Small intestine (tissue), 7 donors: ENCODE data around the gene MEGF6. TPM values are rescaled to one million over a fixed set of nuclear protein-coding genes. Genes with fewer than 3 reads are reported as not detected.

ENCODE experiments used
- DNase-seq, 2 donors: peaks; one replicate each; pipeline versions ENCODE4 v3.0.0 to v3.0.0-alpha.2; 2013
- FAIRE-seq: peaks from 2 replicates; lab custom pipeline; 2012; peaks lifted over from hg19 to GRCh38; lab: Jason Lieb, UNC
- H3K27ac ChIP-seq, 3 donors: one replicate each; pipeline ENCODE4 v1.5.1; 2013; ENCODE audit warnings: low read length in 2 of 3, mild to moderate bottlenecking in 2 of 3, control low read depth in 1 of 3, inconsistent platforms in 1 of 3, low read depth in 1 of 3, moderate library complexity in 1 of 3
- H3K27me3 ChIP-seq, 3 donors: one replicate each; pipeline ENCODE4 v1.6.1; 2013; ENCODE audit warnings: low read length in 3 of 3, inconsistent platforms in 1 of 3; ENCODE audit not compliant: control insufficient read depth in 3 of 3, insufficient read depth in 3 of 3
- H3K36me3 ChIP-seq, 3 donors: one replicate each; pipeline ENCODE4 v1.6.1; 2013; ENCODE audit warnings: low read length in 3 of 3, inconsistent platforms in 1 of 3, low read depth in 1 of 3, mild to moderate bottlenecking in 1 of 3, moderate library complexity in 1 of 3; ENCODE audit not compliant: control insufficient read depth in 3 of 3, insufficient read depth in 2 of 3
- H3K4me1 ChIP-seq, 3 donors: one replicate each; pipeline ENCODE4 v1.6.1; 2013; ENCODE audit warnings: low read length in 2 of 3, inconsistent platforms in 1 of 3, low read depth in 1 of 3, mild to moderate bottlenecking in 1 of 3, moderate library complexity in 1 of 3; ENCODE audit not compliant: control insufficient read depth in 3 of 3, insufficient read depth in 2 of 3
- H3K4me3 ChIP-seq, 3 donors: one replicate each; pipeline ENCODE4 v1.5.1; 2013; ENCODE audit warnings: low read length in 3 of 3, control low read depth in 1 of 3, inconsistent platforms in 1 of 3, low read depth in 1 of 3, mild to moderate bottlenecking in 1 of 3, moderate library complexity in 1 of 3
- H3K9me3 ChIP-seq, 2 donors: one replicate each; pipeline ENCODE4 v1.6.1; 2013; ENCODE audit warnings: low read depth in 1 of 2, low read length in 1 of 2; ENCODE audit not compliant: control insufficient read depth in 2 of 2, insufficient read depth in 1 of 2
- WGBS, 3 donors: extraction: QIAGEN DNeasy Blood & Tissue Kit; methylation state at CpG; one replicate each; pipeline ENCODE4 v1.1.7; 2013; 5-methylcytosine and 5-hydroxymethylcytosine counted together
- polyA plus RNA-seq, 4 donors: library from polyadenylated mRNA; stranded (reverse) in 3 of 4; unstranded in 1 of 4; fragments of 200-250 nt in 3 of 4; fragments of 120-200 nt in 1 of 4; gene quantifications; one replicate each; pipeline versions ENCODE4 v1.2.1 to v1.2.3, GENCODE V29; 2013
- donor health status: healthy with polysubstance abuse.
- donor health status: control.
- donor health status: control.
- donor health status: Bipolar disorder and iron deficiency.
- donor health status: healthy.

MEGF6 gene
- polyA plus RNA-seq, 4 donors: 0.45 to 5.8 (median 3.7) TPM

DNA sequence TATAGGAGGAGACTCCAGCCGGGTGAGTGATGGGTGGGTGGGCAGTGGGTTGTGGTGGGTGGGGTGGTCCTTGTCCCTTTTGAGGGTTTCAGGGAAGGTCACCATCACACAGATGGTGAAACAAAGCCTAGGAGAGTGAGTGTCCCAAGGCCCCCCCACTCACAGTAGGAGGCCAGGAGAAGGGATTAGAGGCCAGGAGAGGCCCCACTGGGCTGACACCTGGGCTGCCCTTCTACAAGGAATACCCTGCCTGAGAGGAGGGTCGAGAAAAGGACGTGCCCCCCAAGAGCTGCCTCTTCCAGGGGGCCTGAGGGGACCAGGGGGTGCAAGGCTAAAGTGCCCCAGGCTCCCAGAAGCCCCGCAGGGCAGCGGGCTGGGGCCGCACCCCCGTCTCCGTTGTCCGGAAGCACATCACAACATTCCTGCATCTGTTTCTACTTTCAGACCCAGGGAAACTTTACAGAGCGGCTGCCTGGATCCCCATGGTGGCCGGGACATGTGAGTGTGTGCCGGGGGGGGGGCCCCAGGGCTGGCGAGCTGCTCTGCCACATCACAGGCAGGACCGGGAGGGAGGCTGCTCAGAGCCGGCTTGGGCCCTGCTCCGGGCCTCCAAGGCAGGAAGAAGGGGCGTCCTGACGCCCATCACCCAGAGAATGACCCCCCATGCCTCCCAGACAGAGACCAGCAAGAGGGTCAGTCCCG, 88.6 kb downstream of the MEGF6 start:
- Histone ChIP-seq H3K27me3 (no peaks in the 10 kb centered on the region), H3K36me3 (no peaks in the 10 kb centered on the region), H3K4me3 (no peak overlapping the region), H3K27ac (no peak overlapping the region), H3K9me3 (no peaks in the 10 kb centered on the region), H3K4me1 (no peaks in the 10 kb centered on the region)
- WGBS, 3 donors: 77 to 86% (median 83%) methylated on average over 14 to 19 of the region's 19 CpGs
- FAIRE-seq: no peak
- DNase-seq: no peak

- no peak overlapping the region for H3K4me3 ChIP-seq
- WGBS, 3 donors: 87 to 94% (median 93%) methylated on average over 12 to 13 of the region's 13 CpGs
- no peaks in the 10 kb centered on the region for H3K27me3 ChIP-seq
- no peaks in the 10 kb centered on the region for H3K4me1 ChIP-seq
- DNase-seq (no peak), FAIRE-seq (no peak)
- no peaks in the 10 kb centered on the region for H3K9me3 ChIP-seq
- no peaks in the 10 kb centered on the region for H3K36me3 ChIP-seq
- no peak overlapping the region for H3K27ac ChIP-seq
Measured at GRCh38 chr1:3522112-3522511, 89.2 kb downstream of the MEGF6 start.

- no peaks in the 10 kb centered on the region for H3K36me3 ChIP-seq
- WGBS, 3 donors: 75 to 86% (median 85%) methylated on average over 14 to 16 of the region's 16 CpGs
- no peaks in the 10 kb centered on the region for H3K4me1 ChIP-seq
- H3K27ac ChIP-seq: no peak overlapping the region
- FAIRE-seq: no peak
- no peaks in the 10 kb centered on the region for H3K27me3 ChIP-seq
- DNase-seq: no peak
- no peak overlapping the region for H3K4me3 ChIP-seq
- no peaks in the 10 kb centered on the region for H3K9me3 ChIP-seq
Measured at GRCh38 chr1:3521426-3521825, 89.9 kb downstream of the MEGF6 start.

DNA sequence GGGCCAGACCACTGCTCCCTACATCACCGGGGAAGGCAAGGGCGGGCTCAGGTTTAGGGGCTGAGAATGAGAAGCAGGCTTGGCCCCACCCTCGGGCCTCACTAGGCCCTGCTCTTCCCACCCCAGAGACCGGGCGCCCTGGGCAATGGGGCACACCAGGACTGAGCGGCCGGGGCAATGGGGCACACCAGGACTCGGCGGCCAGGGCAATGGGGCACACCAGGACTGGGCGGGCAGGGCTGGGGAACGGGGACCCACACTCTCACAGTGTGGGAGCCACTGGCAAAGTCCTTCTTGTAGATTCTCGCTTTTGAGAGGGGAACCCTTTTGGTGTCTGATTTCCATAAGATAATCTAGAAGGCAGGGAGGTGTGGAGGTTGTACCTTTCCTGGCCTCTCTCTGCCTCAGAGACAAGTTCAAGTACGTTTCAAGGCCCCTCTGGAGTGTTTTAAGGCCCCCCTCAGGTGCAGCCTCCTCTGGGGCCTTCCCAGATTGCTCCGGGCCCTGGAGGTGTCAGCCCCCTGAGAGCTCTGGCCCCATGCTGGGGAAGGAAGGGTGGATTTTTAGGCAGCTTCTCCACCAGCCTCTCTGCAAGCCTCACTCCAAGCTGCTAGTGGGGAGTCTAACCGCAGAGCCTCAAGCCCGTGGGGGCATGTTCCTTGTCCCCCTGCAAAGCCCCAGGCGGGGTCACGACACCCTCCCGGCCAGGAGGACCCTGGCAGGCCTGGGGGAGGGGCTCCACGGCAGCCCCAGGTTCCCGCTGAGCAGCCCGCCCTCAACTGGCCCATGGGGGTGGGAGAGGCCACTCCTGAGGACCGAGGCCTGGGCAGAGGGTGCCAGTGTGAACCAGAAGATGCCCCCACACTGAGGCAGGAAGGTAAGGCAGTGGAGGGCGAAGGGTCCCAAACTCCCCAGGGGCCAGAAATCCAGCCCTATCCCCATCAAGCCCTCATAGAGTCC, 90.6 kb downstream of the MEGF6 start:
- WGBS, 3 donors: 79 to 89% (median 85%) methylated on average over 20 to 24 of the region's 24 CpGs
- no peak overlapping the region for H3K27ac ChIP-seq

GRCh38 chr1:3519301-3519885, 91.9 kb downstream of the MEGF6 start:
- WGBS, 3 donors: 90 to 93% (median 92%) methylated on average over 27 of the region's 27 CpGs
- H3K36me3 ChIP-seq: no peaks in the 10 kb centered on the region
- H3K27ac ChIP-seq: no peak overlapping the region
- DNase-seq (no peak), FAIRE-seq (no peak)
- no peaks in the 10 kb centered on the region for H3K27me3 ChIP-seq
- no peaks in the 10 kb centered on the region for H3K4me1 ChIP-seq
- no peaks in the 10 kb centered on the region for H3K9me3 ChIP-seq
- no peak overlapping the region for H3K4me3 ChIP-seq

More for the DNA sequence above, 90.6 kb downstream of the MEGF6 start:
- DNase-seq: no peak
- Histone ChIP-seq H3K9me3 (no peaks in the 10 kb centered on the region), H3K4me1 (no peaks in the 10 kb centered on the region), H3K36me3 (no peaks in the 10 kb centered on the region), H3K27me3 (no peaks in the 10 kb centered on the region), H3K4me3 (no peak overlapping the region)
- no peak for FAIRE-seq

- DNase-seq (no peak), FAIRE-seq (no peak)
- no peak overlapping the region for H3K4me3 ChIP-seq
- no peaks in the 10 kb centered on the region for H3K9me3 ChIP-seq
- WGBS, 3 donors: 92 to 94% (median 92%) methylated on average over 5 to 8 of the region's 8 CpGs
- no peaks in the 10 kb centered on the region for H3K36me3 ChIP-seq
- H3K27ac ChIP-seq: no peak overlapping the region
- no peaks in the 10 kb centered on the region for H3K27me3 ChIP-seq
- H3K4me1 ChIP-seq: no peaks in the 10 kb centered on the region
Measured at GRCh38 chr1:3518756-3519155, 92.6 kb downstream of the MEGF6 start.

DNA sequence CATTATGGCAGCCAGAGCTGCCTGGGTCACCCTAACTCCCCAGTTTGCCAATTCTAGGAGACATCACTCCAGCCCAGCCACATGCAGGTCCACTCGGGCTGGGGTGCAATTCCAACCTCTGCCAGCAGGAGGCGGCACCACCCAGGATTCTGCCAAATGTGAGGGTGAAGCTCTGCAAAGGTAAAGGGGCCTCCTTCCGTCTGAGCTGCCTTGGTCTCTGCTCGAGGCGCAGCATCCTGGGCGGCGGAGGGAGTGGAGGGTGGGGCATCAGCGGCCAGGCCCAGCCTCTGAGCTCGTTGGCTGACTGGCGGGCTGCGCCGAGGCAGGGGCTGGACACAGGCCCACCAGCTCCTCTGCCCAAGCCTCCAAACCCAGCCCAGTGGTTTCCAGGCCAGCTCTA, 93.1 kb downstream of the MEGF6 start:
- Histone ChIP-seq H3K4me1 (no peaks in the 10 kb centered on the region), H3K36me3 (no peaks in the 10 kb centered on the region), H3K4me3 (no peak overlapping the region), H3K27ac (no peak overlapping the region), H3K9me3 (no peaks in the 10 kb centered on the region), H3K27me3 (no peaks in the 10 kb centered on the region)
- DNase-seq (no peak), FAIRE-seq (no peak)
- WGBS, 3 donors: 90 to 95% (median 91%) methylated on average over 12 of the region's 12 CpGs

GRCh38 chr1:3516911-3517675, 94.2 kb downstream of the MEGF6 start:
- 86 to 89% (median 86%) methylated on average over 26 to 27 of the region's 27 CpGs for WGBS, 3 donors
- no peak overlapping the region for H3K4me3 ChIP-seq
- H3K27ac ChIP-seq: no peak overlapping the region
- no peaks in the 10 kb centered on the region for H3K4me1 ChIP-seq
- DNase-seq: no peak
- no peak for FAIRE-seq
- H3K9me3 ChIP-seq: peaks cover 0 to 2% of the 10 kb centered on the region in 2 donors
- H3K27me3 ChIP-seq: no peaks in the 10 kb centered on the region
- H3K36me3 ChIP-seq: no peaks in the 10 kb centered on the region
